HG03469 (cell line): Measurements from ENCODE around the gene FREM3.
"Not testable (repeated sequence)": the region's sequence is repeated elsewhere in the genome, so short reads cannot be mapped to it uniquely, and the experiment has no call there.

ENCODE experiments used
- ATAC-seq: cut with Tn5 transposase; IDR thresholded peaks from one replicate; pipeline ENCODE4 v1.9.1; 2021; ENCODE audit warnings: mild to moderate bottlenecking, moderate library complexity, moderate number of reproducible peaks; ENCODE audit not compliant: unreplicated experiment

Gene FREM3

DNA sequence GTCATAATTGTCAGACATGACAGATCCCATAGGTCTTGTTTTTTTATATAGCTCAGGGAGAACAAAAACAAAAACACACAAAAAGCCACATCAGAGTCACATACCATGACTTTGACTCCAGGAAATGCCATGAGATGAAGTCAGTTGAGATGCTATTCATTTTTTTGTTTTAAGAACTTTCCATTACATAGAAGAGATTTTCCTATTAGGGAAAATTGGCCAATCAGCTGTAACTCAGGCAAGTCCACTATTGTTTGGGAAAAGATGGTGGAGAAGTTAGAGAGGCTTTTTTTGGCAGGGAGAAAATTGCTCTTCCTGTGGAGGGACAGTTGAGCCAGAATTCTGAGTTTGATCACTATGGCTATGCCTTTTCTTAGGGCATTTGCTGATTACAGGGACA, 114.4 kb downstream of the FREM3 start:
- no peak for ATAC-seq

GRCh38 chr4:143585548-143585947, 114.9 kb downstream of the FREM3 start:
- ATAC-seq = no peak

GRCh38 chr4:143581331-143581946, 119.0 kb downstream of the FREM3 start:
- ATAC-seq = no peak

- ATAC-seq = no peak
These were observed 125.1 kb downstream of the FREM3 start for GRCh38 chr4:143575331-143575730.

GRCh38 chr4:143564472-143564871, 136.0 kb downstream of the FREM3 start:
- ATAC-seq = no peak

DNA sequence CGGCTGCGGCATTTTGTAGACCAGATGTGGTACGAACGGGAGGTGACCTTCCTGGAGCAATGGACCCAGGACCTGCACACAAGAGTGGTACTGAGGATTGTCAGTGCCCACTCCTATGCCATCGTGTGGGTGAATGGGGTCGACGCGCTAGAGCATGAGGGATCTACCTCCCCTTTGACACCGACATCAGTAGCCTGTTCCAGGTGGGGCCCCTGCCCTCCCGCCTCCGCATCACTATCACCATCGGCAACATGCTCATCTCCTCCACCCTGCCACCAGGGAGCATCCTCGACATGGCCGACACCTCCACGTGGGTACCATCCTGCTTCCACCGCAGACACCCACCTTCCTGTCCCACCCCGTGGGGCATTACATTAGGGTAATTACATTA, 140.7 kb downstream of the FREM3 start:
- no peak for ATAC-seq

GRCh38 chr4:143558823-143559756, 141.4 kb downstream of the FREM3 start:
- peak; percentile 80 for ATAC-seq

- ATAC-seq = no peak
These were observed 142.2 kb downstream of the FREM3 start for GRCh38 chr4:143558286-143558685.

GRCh38 chr4:143555676-143556075, 144.8 kb downstream of the FREM3 start:
- ATAC-seq = no peak

DNA sequence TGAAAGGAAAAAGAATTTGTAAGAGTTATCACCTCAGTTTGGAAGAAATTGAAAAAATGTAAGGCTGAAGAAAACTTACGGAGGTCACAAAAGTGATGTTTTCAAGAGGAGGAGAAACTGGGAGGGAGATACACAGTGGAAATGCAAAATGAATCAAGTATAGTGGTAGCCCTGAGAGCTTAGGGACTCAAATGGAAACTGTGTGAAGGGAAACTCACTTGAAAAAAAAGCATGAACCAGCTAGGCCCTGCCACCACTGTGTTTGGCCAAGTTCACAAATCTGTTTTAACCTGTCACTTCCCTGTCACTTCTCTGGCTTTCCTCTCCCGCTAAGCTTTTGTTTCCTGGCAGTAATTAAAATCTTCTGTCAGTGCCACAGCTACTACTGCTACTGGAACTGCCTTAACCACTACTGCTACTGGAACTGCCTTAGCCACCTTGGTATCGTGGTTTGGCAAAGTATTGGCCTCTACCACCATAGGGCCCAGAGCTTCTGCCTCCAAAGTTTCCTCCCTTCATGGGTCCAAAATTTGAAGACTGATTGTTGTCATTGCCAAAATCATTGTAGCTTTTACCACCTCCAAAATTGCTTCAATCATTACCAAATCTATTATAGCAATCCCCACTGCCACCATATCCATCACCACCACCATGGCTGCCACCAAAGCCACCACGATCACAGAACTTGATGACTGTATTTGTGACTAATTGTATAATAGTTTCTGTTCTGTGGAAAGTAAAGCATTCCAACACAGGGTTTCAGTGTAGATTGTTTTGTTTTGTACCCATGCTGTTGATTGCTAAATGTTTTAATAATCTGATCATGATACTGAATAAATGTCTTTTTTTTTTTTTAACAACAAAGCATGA, 145.5 kb downstream of the FREM3 start:
- ATAC-seq = peak; percentile 67

DNA sequence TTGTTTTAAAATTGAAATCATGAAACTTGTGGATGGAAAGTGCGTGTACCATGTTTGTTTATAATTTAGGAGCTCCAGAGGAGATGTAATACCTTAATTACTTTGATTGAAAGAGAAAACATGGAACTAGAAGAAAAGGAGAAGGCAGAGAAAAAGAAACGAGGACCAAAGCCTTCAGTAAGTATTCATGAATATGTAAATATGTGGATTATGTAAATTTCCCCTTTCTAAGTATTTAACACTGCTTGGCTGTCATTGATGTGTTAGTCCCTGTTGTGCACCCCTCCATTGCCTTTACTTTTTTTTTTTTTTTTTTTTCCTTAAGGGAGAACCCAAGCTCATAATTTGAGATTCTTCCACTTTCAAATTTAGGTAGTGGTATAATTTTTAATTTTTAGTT, 150.5 kb downstream of the FREM3 start:
- ATAC-seq = no peak

DNA sequence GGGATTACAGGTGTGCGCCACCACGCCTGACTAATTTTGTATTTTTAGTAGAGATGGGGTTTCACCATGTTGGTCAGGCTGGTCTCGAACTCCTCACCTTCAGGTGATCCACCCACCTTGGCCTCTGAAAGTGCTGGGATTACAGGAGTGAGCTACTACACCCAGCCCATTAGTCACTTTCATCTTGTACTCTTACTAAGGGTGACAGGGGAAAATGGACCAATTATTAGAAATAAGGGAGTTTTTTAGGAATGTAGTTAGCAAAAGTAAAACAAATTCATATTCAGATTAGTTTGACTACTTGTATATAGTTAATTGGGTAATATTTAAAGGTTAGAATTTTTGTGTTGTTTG, 160.8 kb downstream of the FREM3 start:
- no peak for ATAC-seq

GRCh38 chr4:143538979-143539669, 161.4 kb downstream of the FREM3 start:
- peak; percentile 32 for ATAC-seq

- no peak for ATAC-seq
These were observed 168.5 kb downstream of the FREM3 start for GRCh38 chr4:143531788-143532491.

DNA sequence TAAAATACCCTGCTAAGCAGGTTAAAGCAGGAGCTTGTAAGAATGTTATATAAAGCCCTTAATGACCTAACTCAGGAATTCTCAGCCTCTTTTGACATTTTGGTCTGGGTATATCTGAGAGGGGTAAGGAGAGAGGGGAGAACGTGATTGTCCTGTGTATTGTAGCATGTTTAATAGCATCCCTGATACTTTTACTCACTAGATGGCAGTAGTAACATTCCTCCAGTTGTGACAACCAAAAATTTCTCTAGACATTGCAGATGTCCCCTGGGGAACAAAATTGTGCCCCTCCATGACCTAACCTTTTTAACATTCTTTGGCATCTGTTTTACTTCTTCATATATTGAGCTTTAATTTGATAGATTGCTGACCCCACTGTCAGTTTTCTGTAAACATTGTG, 169.1 kb downstream of the FREM3 start:
- ATAC-seq = no peak

- ATAC-seq = not testable (repeated sequence)
These were observed 172.4 kb downstream of the FREM3 start for GRCh38 chr4:143528046-143528445.
